MCF 10A (cell line): ENCODE results near the gene SSC5D. TPM values are rescaled to one million over a fixed set of nuclear protein-coding genes. Genes with fewer than 3 reads are reported as not detected.

Experiments
- BruUV-seq: library from RNA; stranded (reverse); fragments of 400-500 nt; replicated peaks from 2 replicates; lab custom pipeline; 2021; lab: Mats Ljungman, UMichigan
- CTCF ChIA-PET: fragments of 300-600 bp; sonication (Branson Sonifier 250); formaldehyde crosslinking; extraction: SDS; loops from one replicate; lab custom pipeline; 2021; ENCODE audit warnings: antibody characterized with exemption, inconsistent platforms; lab: Yijun Ruan, JAX
- POLR2A ChIA-PET: fragments of 300-600, 350-650 bp; sonication (Branson Sonifier 250); formaldehyde crosslinking; extraction: SDS; loops from one replicate; lab custom pipeline; 2020; ENCODE audit warnings: antibody characterized with exemption, inconsistent platforms; lab: Yijun Ruan, JAX
- DNase-seq: peaks from one replicate; pipeline ENCODE4 v3.0.0-alpha.2; 2018; ENCODE audit not compliant: unreplicated experiment
- H3K27ac Mint-ChIP-seq: one replicate; pipeline ENCODE4 v1.8.0; 2022; ENCODE audit warnings: mild to moderate bottlenecking, low read depth, mixed read lengths; ENCODE audit not compliant: unreplicated experiment
- H3K27me3 Mint-ChIP-seq: one replicate; pipeline ENCODE4 v1.8.0; 2022; ENCODE audit warnings: mixed read lengths; ENCODE audit not compliant: insufficient read depth, unreplicated experiment
- H3K36me3 Mint-ChIP-seq: one replicate; pipeline ENCODE4 v1.8.0; 2022; ENCODE audit warnings: mild to moderate bottlenecking, moderate library complexity, mixed read lengths; ENCODE audit not compliant: insufficient read depth, unreplicated experiment
- H3K4me1 Mint-ChIP-seq: one replicate; pipeline ENCODE4 v1.8.0; 2022; ENCODE audit warnings: mixed read lengths; ENCODE audit not compliant: insufficient read depth, unreplicated experiment
- H3K4me3 Mint-ChIP-seq: one replicate; pipeline ENCODE4 v1.8.0; 2022; ENCODE audit warnings: mild to moderate bottlenecking, moderate library complexity, mixed read lengths; ENCODE audit not compliant: unreplicated experiment
- H3K9me3 Mint-ChIP-seq: one replicate; pipeline ENCODE4 v1.8.0; 2022; ENCODE audit warnings: mixed read lengths; ENCODE audit not compliant: unreplicated experiment
- CTCF ChIP-seq: fragments of 200-600 bp; IDR thresholded peaks from one replicate; pipeline ENCODE4 v1.8.0; 2022; ENCODE audit warnings: antibody characterized with exemption, mild to moderate bottlenecking; ENCODE audit not compliant: unreplicated experiment
- intact Hi-C: fragments of 100-400 bp; cut with micrococcal nuclease; formaldehyde crosslinking; loops from 2 replicates; pipeline ENCODE4 v1.14.1; 2022
- total RNA-seq: library from RNA; stranded (reverse); gene quantifications from 2 replicates; pipeline ENCODE4 v1.2.3, GENCODE V29; 2022

SSC5D gene
- total RNA-seq, 1 experiment from 2014 or later: 0.33 TPM

GRCh38 chr19:55472463-55472862, 15.8 kb upstream of the SSC5D start:
- BruUV-seq: no TSS peak
- peaks cover 8% of the 10 kb centered on the region for H3K4me1 Mint-ChIP-seq
- peak overlapping the region; percentile 71 for H3K27ac Mint-ChIP-seq
- H3K9me3 Mint-ChIP-seq: no peaks in the 10 kb centered on the region
- ChIA-PET POLR2A (no interaction called here), CTCF (interaction anchor here (0.7 to 2.0 kb wide), 2 partner anchors 32 to 116 kb away, joined by 3 to 6 read pairs; no protein-coding TSS in a partner anchor)
- peaks cover 7% of the 10 kb centered on the region for H3K36me3 Mint-ChIP-seq
- H3K27me3 Mint-ChIP-seq: no peaks in the 10 kb centered on the region
- H3K4me3 Mint-ChIP-seq: peak overlapping the region; percentile 65
- peak; percentile 57 for DNase-seq
- no peak for TF ChIP-seq CTCF
- intact Hi-C loops: no loop called here

GRCh38 chr19:55473225-55474012, 14.8 kb upstream of the SSC5D start:
- Mint-ChIP-seq H3K27ac (no peak overlapping the region), H3K9me3 (no peaks in the 10 kb centered on the region), H3K4me1 (peaks cover 16% of the 10 kb centered on the region), H3K4me3 (peak overlapping the region; percentile 41), H3K27me3 (no peaks in the 10 kb centered on the region), H3K36me3 (peaks cover 7% of the 10 kb centered on the region)
- intact Hi-C loops: no loop called here
- ChIA-PET CTCF (interaction anchor here (0.6 to 2.0 kb wide), 4 partner anchors 10 to 71 kb away, joined by 3 to 6 read pairs (median 4); no protein-coding TSS in a partner anchor), POLR2A (no interaction called here)
- DNase-seq: no peak
- no peak for TF ChIP-seq CTCF
- BruUV-seq: no TSS peak

GRCh38 chr19:55474269-55475265, 13.7 kb upstream of the SSC5D start:
- H3K36me3 Mint-ChIP-seq: peaks cover 7% of the 10 kb centered on the region
- H3K4me1 Mint-ChIP-seq: peaks cover 28% of the 10 kb centered on the region
- peak; percentile 52 for DNase-seq
- intact Hi-C loops: no loop called here
- H3K9me3 Mint-ChIP-seq: no peaks in the 10 kb centered on the region
- TF ChIP-seq CTCF: no peak
- peak overlapping the region; percentile 89 for H3K4me3 Mint-ChIP-seq
- BruUV-seq: no TSS peak
- peak overlapping the region; percentile 91 for H3K27ac Mint-ChIP-seq
- H3K27me3 Mint-ChIP-seq: no peaks in the 10 kb centered on the region
- CTCF ChIA-PET: interaction anchor here (0.6 to 4.2 kb wide), 8 partner anchors 7 to 41 kb away, joined by 3 to 42 read pairs (median 5); partner anchors contain the start of gene NAT14
- POLR2A ChIA-PET: interaction anchor here (0.9 to 3.3 kb wide), 6 partner anchors 12 to 357 kb away, joined by 4 to 46 read pairs (median 10); partner anchors contain the start of genes ISOC2, NAT14, PPP1R12C and TMEM238
